Hepatocyte (in vitro differentiated cells): ENCODE data around the gene TMPRSS7. TPM values are rescaled to one million over a fixed set of nuclear protein-coding genes. Genes with fewer than 3 reads are reported as not detected.

Source experiments
- DNase-seq: peaks from one replicate; pipeline ENCODE4 v3.0.0-alpha.2; 2016; ENCODE audit warnings: low spot score
- H2AFZ ChIP-seq: fragments of 200-600 bp; sonication (generic); 2 replicates; pipeline ENCODE4 v1.6.0; 2016; ENCODE audit warnings: antibody characterized with exemption, mild to moderate bottlenecking
- H3K27ac ChIP-seq: fragments of 200-600 bp; sonication (generic); 2 replicates; pipeline ENCODE4 v1.5.1; 2016; ENCODE audit warnings: mild to moderate bottlenecking
- H3K27me3 ChIP-seq: fragments of 200-600 bp; sonication (generic); 2 replicates; pipeline ENCODE4 v1.6.1; 2016
- H3K36me3 ChIP-seq: fragments of 200-600 bp; sonication (generic); replicated peaks from 2 replicates; pipeline ENCODE4 v1.5.1; 2016; ENCODE audit warnings: low read depth; ENCODE audit not compliant: insufficient read depth
- H3K4me1 ChIP-seq: fragments of 200-600 bp; sonication (generic); 2 replicates; pipeline ENCODE4 v1.5.1; 2016; ENCODE audit warnings: mild to moderate bottlenecking, moderate library complexity; ENCODE audit not compliant: insufficient read depth
- H3K4me2 ChIP-seq: fragments of 200-600 bp; sonication (generic); 2 replicates; pipeline ENCODE4 v1.6.0; 2016
- H3K4me3 ChIP-seq: fragments of 200-600 bp; sonication (generic); 2 replicates; pipeline ENCODE4 v1.5.1; 2016; ENCODE audit warnings: mild to moderate bottlenecking
- H3K79me2 ChIP-seq: fragments of 200-600 bp; sonication (generic); 2 replicates; pipeline ENCODE4 v1.6.0; 2017; ENCODE audit warnings: mild to moderate bottlenecking
- H3K9me2 ChIP-seq: fragments of 200-600 bp; sonication (generic); replicated peaks from 2 replicates; pipeline ENCODE4 v1.6.0; 2017; ENCODE audit warnings: mild to moderate bottlenecking; ENCODE audit not compliant: insufficient read depth
- H3K9me3 ChIP-seq: fragments of 200-600 bp; sonication (generic); 2 replicates; pipeline ENCODE4 v1.5.1; 2016; ENCODE audit warnings: low read depth, mild to moderate bottlenecking
- H4K20me1 ChIP-seq: fragments of 200-600 bp; sonication (generic); 2 replicates; pipeline ENCODE4 v1.6.0; 2016; ENCODE audit warnings: mild to moderate bottlenecking; ENCODE audit not compliant: insufficient read depth, poor library complexity, severe bottlenecking
- CTCF ChIP-seq: fragments of 200-600 bp; sonication (generic); IDR thresholded peaks from 2 replicates; pipeline ENCODE4 v1.5.1; 2016; ENCODE audit warnings: antibody characterized with exemption, mild to moderate bottlenecking; ENCODE audit not compliant: poor library complexity
- EZH2 ChIP-seq: fragments of 200-600 bp; sonication (generic); IDR thresholded peaks from 2 replicates; pipeline ENCODE4 v1.6.1; 2016; ENCODE audit warnings: antibody characterized with exemption, mild to moderate bottlenecking, borderline replicate concordance
- EZH2phosphoT487 ChIP-seq: fragments of 200-600 bp; sonication (generic); IDR thresholded peaks from one replicate; pipeline ENCODE4 v1.6.1; 2018; ENCODE audit warnings: antibody characterized with exemption, mild to moderate bottlenecking, low read depth, moderate library complexity; ENCODE audit not compliant: unreplicated experiment, severe bottlenecking
- WGBS: methylation state at CpG from one replicate; pipeline ENCODE4 v1.1.6; 2016; ENCODE audit warnings: low lambda C conversion rate; ENCODE audit errors: missing lambda C conversion rate; 5-methylcytosine and 5-hydroxymethylcytosine counted together
- polyA plus RNA-seq: library from polyadenylated mRNA; unstranded; fragments of >200 nt; fragmentation: Nextera tagmentation; extraction: Ambion mirVana; gene quantifications from 2 replicates; pipeline ENCODE4 v1.2.1, GENCODE V29; 2016
- total RNA-seq: library from RNA; depleted of rRNA; stranded (reverse); fragments of >200 nt; gene quantifications from 2 replicates; pipeline ENCODE4 v1.2.3, GENCODE V29; 2014

The TMPRSS7 gene
- total and polyA plus RNA-seq, 2 experiments from 2014 or later: 0.06 TPM; not detected in 1

- no peaks in the 10 kb centered on the region for H3K9me3 ChIP-seq
- no peak overlapping the region for H3K4me2 ChIP-seq
- H4K20me1 ChIP-seq: no peaks in the 10 kb centered on the region
- no peaks in the 10 kb centered on the region for H3K9me2 ChIP-seq
- no peaks in the 10 kb centered on the region for H3K79me2 ChIP-seq
- H2AFZ ChIP-seq: no peak overlapping the region
- DNase-seq: no peak
- H3K27ac ChIP-seq: no peak overlapping the region
- no peaks in the 10 kb centered on the region for H3K27me3 ChIP-seq
- no peaks in the 10 kb centered on the region for H3K36me3 ChIP-seq
- H3K4me1 ChIP-seq: no peaks in the 10 kb centered on the region
- WGBS: 93% methylated on average over 13 of the region's 13 CpGs
- no peak overlapping the region for H3K4me3 ChIP-seq
- no peak for TF ChIP-seq EZH2
- no peak for TF ChIP-seq CTCF
- no peak for TF ChIP-seq EZH2phosphoT487
These were observed 82.2 kb downstream of the TMPRSS7 start for GRCh38 chr3:112116748-112117186.

GRCh38 chr3:112117415-112117814, 82.9 kb downstream of the TMPRSS7 start:
- no peak for DNase-seq
- TF ChIP-seq EZH2 (no peak), CTCF (no peak), EZH2phosphoT487 (no peak)
- Histone ChIP-seq H3K4me2 (no peak overlapping the region), H3K79me2 (no peaks in the 10 kb centered on the region), H3K9me3 (no peaks in the 10 kb centered on the region), H2AFZ (no peak overlapping the region), H3K4me1 (no peaks in the 10 kb centered on the region), H4K20me1 (no peaks in the 10 kb centered on the region), H3K4me3 (no peak overlapping the region), H3K36me3 (no peaks in the 10 kb centered on the region), H3K27ac (no peak overlapping the region), H3K27me3 (no peaks in the 10 kb centered on the region), H3K9me2 (no peaks in the 10 kb centered on the region)
- 100% methylated on average over 1 of the region's 1 CpG for WGBS

GRCh38 chr3:112117841-112118571, 83.5 kb downstream of the TMPRSS7 start:
- no peaks in the 10 kb centered on the region for H4K20me1 ChIP-seq
- no peaks in the 10 kb centered on the region for H3K27me3 ChIP-seq
- no peak overlapping the region for H3K4me2 ChIP-seq
- H3K4me3 ChIP-seq: no peak overlapping the region
- H2AFZ ChIP-seq: no peak overlapping the region
- no peak for DNase-seq
- TF ChIP-seq EZH2phosphoT487: no peak
- TF ChIP-seq CTCF: no peak
- no peak for TF ChIP-seq EZH2
- H3K27ac ChIP-seq: no peak overlapping the region
- H3K9me3 ChIP-seq: no peaks in the 10 kb centered on the region
- H3K79me2 ChIP-seq: no peaks in the 10 kb centered on the region
- WGBS: 95% methylated on average over 4 of the region's 4 CpGs
- no peaks in the 10 kb centered on the region for H3K9me2 ChIP-seq
- H3K4me1 ChIP-seq: no peaks in the 10 kb centered on the region
- H3K36me3 ChIP-seq: no peaks in the 10 kb centered on the region
